HepG2 (cell line): Measurements from ENCODE around the gene N4BP2. TPM values are rescaled to one million over a fixed set of nuclear protein-coding genes. Genes with fewer than 3 reads are reported as not detected.

Source experiments
- ETV5 ChIP-seq: IDR thresholded peaks from 2 replicates; pipeline ENCODE4 v1.6.1; 2018; ENCODE audit warnings: missing biosample characterization, missing genetic modification reagents, inconsistent platforms, borderline replicate concordance
- ETV6 ChIP-seq: sonication (generic); formaldehyde crosslinking; conservative IDR thresholded peaks from 2 replicates; pipeline ENCODE4 v1.4.0; 2020; ENCODE audit warnings: missing genetic modification reagents
- HNF4A ChIP-seq: sonication (generic); formaldehyde crosslinking; IDR thresholded peaks from 2 replicates; pipeline ENCODE4 v1.4.0; 2020; ENCODE audit warnings: missing genetic modification reagents
- IKZF4 ChIP-seq: sonication (generic); formaldehyde crosslinking; IDR thresholded peaks from 2 replicates; pipeline ENCODE4 v1.5.1; 2020; ENCODE audit warnings: borderline replicate concordance, mild to moderate bottlenecking, low read depth, missing genetic modification reagents; ENCODE audit errors: not compliant biosample characterization
- NR1H2 ChIP-seq: sonication (generic); formaldehyde crosslinking; IDR thresholded peaks from 2 replicates; pipeline ENCODE4 v1.8.1; 2022; ENCODE audit warnings: low read depth, missing genetic modification reagents, borderline replicate concordance
- ONECUT2 ChIP-seq: sonication (generic); formaldehyde crosslinking; IDR thresholded peaks from 2 replicates; pipeline ENCODE4 v1.4.0; 2020; ENCODE audit warnings: missing genetic modification reagents
- POLR2G ChIP-seq: fragments of 200-400 bp; formaldehyde crosslinking; IDR thresholded peaks from 2 replicates; pipeline ENCODE4 v1.6.1; 2018; ENCODE audit warnings: mild to moderate bottlenecking, low read depth, low read length, moderate library complexity
- REPIN1 ChIP-seq: sonication (generic); formaldehyde crosslinking; IDR thresholded peaks from 2 replicates; pipeline ENCODE4 v1.8.0; 2022; ENCODE audit warnings: missing genetic modification reagents, low read depth, mild to moderate bottlenecking, borderline replicate concordance
- SOX5 ChIP-seq: IDR thresholded peaks from 2 replicates; pipeline ENCODE4 v1.6.1; 2016; ENCODE audit warnings: borderline replicate concordance
- SPEN ChIP-seq: sonication (generic); formaldehyde crosslinking; IDR thresholded peaks from 2 replicates; pipeline ENCODE4 v1.5.1; 2020; ENCODE audit warnings: low read depth, mild to moderate bottlenecking, missing genetic modification reagents
- SSRP1 ChIP-seq: IDR thresholded peaks from 2 replicates; pipeline ENCODE4 v1.6.1; 2016; ENCODE audit warnings: control low read depth
- TFDP1 ChIP-seq: IDR thresholded peaks from 2 replicates; pipeline ENCODE4 v1.6.1; 2016; ENCODE audit warnings: missing compliant biosample characterization, missing genetic modification reagents, borderline replicate concordance
- ZKSCAN5 ChIP-seq: sonication (generic); formaldehyde crosslinking; IDR thresholded peaks from 2 replicates; pipeline ENCODE4 v1.5.1; 2020; ENCODE audit warnings: mild to moderate bottlenecking, missing genetic modification reagents
- ZNF224 ChIP-seq: sonication (generic); formaldehyde crosslinking; IDR thresholded peaks from 2 replicates; pipeline ENCODE4 v1.5.0; 2020; ENCODE audit warnings: mild to moderate bottlenecking, missing genetic modification reagents
- ZNF501 ChIP-seq: sonication (generic); formaldehyde crosslinking; IDR thresholded peaks from 2 replicates; pipeline ENCODE4 v1.5.1; 2020; ENCODE audit warnings: mild to moderate bottlenecking, moderate library complexity, missing genetic modification reagents
- ZNF530 ChIP-seq: sonication (generic); formaldehyde crosslinking; IDR thresholded peaks from 2 replicates; pipeline ENCODE4 v1.5.0; 2020; ENCODE audit warnings: low read depth, mild to moderate bottlenecking, missing genetic modification reagents
- ZNF607 ChIP-seq: sonication (generic); formaldehyde crosslinking; IDR thresholded peaks from 2 replicates; pipeline ENCODE4 v1.5.1; 2020; ENCODE audit warnings: missing genetic modification reagents, mild to moderate bottlenecking, borderline replicate concordance
- polyA plus RNA-seq, 8 experiments: library from polyadenylated mRNA; depleted of rRNA in 3 of 8; stranded (reverse) in 7 of 8; unstranded in 1 of 8; fragments of >200 nt; fragmentation: Illumina TruSeq in 4 of 8; extraction: Trizol in 4 of 8; gene quantifications; 2 replicates each; pipeline versions ENCODE4 v1.2.1 to v1.2.3, GENCODE V29; 2011 to 2016; ENCODE audit warnings: low read depth in 4 of 8, missing spikeins in 1 of 8, mixed read lengths in 1 of 8; ENCODE audit not compliant: insufficient read depth in 1 of 8
- total RNA-seq, 5 experiments: library from RNA; depleted of rRNA; stranded (reverse); fragments of >200 nt; fragmentation: Illumina TruSeq; extraction: Trizol; gene quantifications; 2 replicates each; pipeline ENCODE4 v1.2.3, GENCODE V29; 2016; ENCODE audit warnings: low read depth in 1 of 5
- TF ChIP-seq, protein P1 (sequence below): sonication (generic); formaldehyde crosslinking; IDR thresholded peaks from 2 replicates; pipeline ENCODE4 v1.5.0; 2020; ENCODE audit warnings: mild to moderate bottlenecking, missing genetic modification reagents, borderline replicate concordance
- TF ChIP-seq, protein P2 (sequence below): sonication (generic); formaldehyde crosslinking; IDR thresholded peaks from 2 replicates; pipeline ENCODE4 v1.4.0; 2020; ENCODE audit warnings: mild to moderate bottlenecking, missing genetic modification reagents
- TF ChIP-seq, protein P3 (sequence below): sonication (generic); formaldehyde crosslinking; conservative IDR thresholded peaks from 2 replicates; pipeline ENCODE4 v1.8.1; 2023; ENCODE audit warnings: missing genetic modification reagents
- TF ChIP-seq, protein P4 (sequence below): sonication (generic); formaldehyde crosslinking; IDR thresholded peaks from 2 replicates; pipeline ENCODE4 v1.8.1; 2023; ENCODE audit warnings: mild to moderate bottlenecking, missing genetic modification reagents, borderline replicate concordance

The N4BP2 gene
- total and polyA plus RNA-seq, 2 of the 13 experiments (the other 11 are each of a cell fraction or from before 2014, with no cell fraction given) = 5.6 to 12.9 TPM

DNA sequence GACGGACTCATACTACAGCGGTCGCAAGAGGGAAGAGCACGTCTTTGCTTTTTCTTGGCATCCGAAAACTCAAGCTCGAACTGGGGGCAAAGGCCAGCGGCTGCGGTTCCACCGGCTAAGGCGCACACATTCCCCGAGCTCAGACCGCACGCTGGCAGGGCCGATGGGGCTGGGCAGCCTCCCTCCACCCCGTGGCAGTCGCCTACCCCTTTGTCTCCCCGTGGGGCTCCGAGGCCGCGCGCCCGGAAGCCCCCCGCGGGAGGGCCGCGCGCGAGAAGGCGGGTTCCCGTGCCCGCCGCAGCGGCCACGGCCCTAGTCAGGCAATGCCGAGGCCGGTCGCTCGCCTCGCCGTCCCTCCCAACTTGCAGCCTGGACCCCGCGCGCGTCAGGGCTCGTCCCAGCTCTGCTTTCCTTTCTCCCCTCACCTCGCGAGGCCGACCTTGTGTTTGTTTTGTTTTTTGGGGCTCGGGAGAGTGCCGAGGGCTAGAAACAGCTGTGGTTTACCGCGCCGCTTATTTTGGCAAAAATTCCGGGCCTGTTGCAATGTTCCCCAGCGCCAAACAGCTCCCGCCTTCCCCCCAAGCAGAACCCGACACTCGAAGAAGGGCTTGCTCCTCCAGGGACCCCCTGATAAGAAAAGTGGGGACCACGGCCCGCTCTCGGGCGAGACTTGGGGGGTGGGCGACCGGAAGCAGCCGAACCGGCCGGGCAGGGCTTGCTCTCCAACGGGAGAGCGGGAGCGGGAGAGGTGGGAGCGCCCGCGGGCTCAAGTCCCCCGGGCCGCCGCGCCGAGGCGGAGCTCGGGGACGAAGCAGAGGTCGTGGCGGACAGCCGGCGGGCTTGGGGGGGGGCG is 561 bp upstream of the N4BP2 start (continued):
- TF ChIP-seq, protein P1, sequence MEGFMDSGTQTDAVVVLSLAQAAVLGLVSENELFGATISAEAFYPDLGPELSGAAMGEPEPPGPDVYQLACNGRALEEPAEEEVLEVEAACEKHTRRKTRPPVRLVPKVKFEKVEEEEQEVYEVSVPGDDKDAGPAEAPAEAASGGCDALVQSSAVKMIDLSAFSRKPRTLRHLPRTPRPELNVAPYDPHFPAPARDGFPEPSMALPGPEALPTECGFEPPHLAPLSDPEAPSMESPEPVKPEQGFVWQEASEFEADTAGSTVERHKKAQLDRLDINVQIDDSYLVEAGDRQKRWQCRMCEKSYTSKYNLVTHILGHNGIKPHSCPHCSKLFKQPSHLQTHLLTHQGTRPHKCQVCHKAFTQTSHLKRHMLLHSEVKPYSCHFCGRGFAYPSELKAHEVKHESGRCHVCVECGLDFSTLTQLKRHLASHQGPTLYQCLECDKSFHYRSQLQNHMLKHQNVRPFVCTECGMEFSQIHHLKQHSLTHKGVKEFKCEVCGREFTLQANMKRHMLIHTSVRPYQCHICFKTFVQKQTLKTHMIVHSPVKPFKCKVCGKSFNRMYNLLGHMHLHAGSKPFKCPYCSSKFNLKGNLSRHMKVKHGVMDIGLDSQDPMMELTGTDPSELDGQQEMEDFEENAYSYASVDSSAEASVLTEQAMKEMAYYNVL (CRISPR knock-in tag) = no peak; the same call in 1 of the 2 replicates
- TF ChIP-seq IKZF4 (CRISPR knock-in tag) (peak; percentile 26), ZNF607 (CRISPR knock-in tag) (peak; percentile 32; the same call in 1 of the 2 replicates), SSRP1 (CRISPR knock-in tag) (no peak), ETV6 (CRISPR knock-in tag) (0 out of 2 replicates have a peak, but pooled peaks have one; percentile 25), POLR2G (peak; percentile 83), REPIN1 (CRISPR knock-in tag) (peak; percentile 55; the same call in 1 of the 2 replicates), ZNF530 (CRISPR knock-in tag) (no peak), ONECUT2 (no peak), ZNF224 (CRISPR knock-in tag) (no peak), ZNF501 (CRISPR knock-in tag) (no peak), TFDP1 (CRISPR knock-in tag) (peak; percentile 3; the same call in 1 of the 2 replicates), ETV5 (CRISPR knock-in tag) (0 out of 2 replicates have a peak, but pooled peaks have one; percentile 7), SPEN (CRISPR knock-in tag) (peak; percentile 50; the same call in 1 of the 2 replicates), NR1H2 (CRISPR knock-in tag) (peak; percentile 60; the same call in 1 of the 2 replicates), SOX5 (no peak), ZKSCAN5 (no peak), HNF4A (CRISPR knock-in tag) (peak; percentile 52)
- TF ChIP-seq, protein P2, sequence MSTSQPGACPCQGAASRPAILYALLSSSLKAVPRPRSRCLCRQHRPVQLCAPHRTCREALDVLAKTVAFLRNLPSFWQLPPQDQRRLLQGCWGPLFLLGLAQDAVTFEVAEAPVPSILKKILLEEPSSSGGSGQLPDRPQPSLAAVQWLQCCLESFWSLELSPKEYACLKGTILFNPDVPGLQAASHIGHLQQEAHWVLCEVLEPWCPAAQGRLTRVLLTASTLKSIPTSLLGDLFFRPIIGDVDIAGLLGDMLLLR (CRISPR knock-in tag) = no peak
- TF ChIP-seq, protein P3, sequence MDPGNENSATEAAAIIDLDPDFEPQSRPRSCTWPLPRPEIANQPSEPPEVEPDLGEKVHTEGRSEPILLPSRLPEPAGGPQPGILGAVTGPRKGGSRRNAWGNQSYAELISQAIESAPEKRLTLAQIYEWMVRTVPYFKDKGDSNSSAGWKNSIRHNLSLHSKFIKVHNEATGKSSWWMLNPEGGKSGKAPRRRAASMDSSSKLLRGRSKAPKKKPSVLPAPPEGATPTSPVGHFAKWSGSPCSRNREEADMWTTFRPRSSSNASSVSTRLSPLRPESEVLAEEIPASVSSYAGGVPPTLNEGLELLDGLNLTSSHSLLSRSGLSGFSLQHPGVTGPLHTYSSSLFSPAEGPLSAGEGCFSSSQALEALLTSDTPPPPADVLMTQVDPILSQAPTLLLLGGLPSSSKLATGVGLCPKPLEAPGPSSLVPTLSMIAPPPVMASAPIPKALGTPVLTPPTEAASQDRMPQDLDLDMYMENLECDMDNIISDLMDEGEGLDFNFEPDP = no peak
- TF ChIP-seq, protein P4, sequence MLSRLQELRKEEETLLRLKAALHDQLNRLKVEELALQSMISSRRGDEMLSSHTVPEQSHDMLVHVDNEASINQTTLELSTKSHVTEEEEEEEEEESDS = no peak
